Ovary (tissue), 9 donors: ENCODE data around the gene HOXC12. TPM values are rescaled to one million over a fixed set of nuclear protein-coding genes. Genes with fewer than 3 reads are reported as not detected.

Experiments used
- DNase-seq, 5 donors: peaks; one replicate each; pipeline ENCODE4 v3.0.0-alpha.2; 2019 to 2020
- H3K27ac ChIP-seq, 2 donors: fragments of 200-600 bp; one replicate each; pipeline versions ENCODE4 v1.5.1 to v1.8.0; 2019 to 2022
- H3K27me3 ChIP-seq: fragments of 200-600 bp; one replicate; pipeline ENCODE4 v1.8.0; 2022
- H3K36me3 ChIP-seq: fragments of 200-600 bp; sonication (generic); one replicate; pipeline ENCODE4 v1.5.1; 2019
- H3K4me1 ChIP-seq: one replicate; pipeline ENCODE4 v1.8.1; 2013; ENCODE audit warnings: mild to moderate bottlenecking, moderate library complexity; ENCODE audit not compliant: insufficient read depth
- H3K4me3 ChIP-seq: fragments of 200-600 bp; sonication (generic); one replicate; pipeline ENCODE4 v1.5.1; 2017
- H3K9me3 ChIP-seq, 2 donors: fragments of 200-600 bp in 1 of 2; sonication (generic) in 1 of 2; one replicate each; pipeline versions ENCODE4 v1.5.1 to v1.8.1; 2013 to 2019; ENCODE audit warnings: mild to moderate bottlenecking in 1 of 2, moderate library complexity in 1 of 2
- EP300 ChIP-seq: sonication (generic); formaldehyde crosslinking; IDR thresholded peaks from one replicate; pipeline ENCODE4 v1.6.1; 2017; ENCODE audit warnings: antibody characterized with exemption
- POLR2A ChIP-seq: fragments of 450-650 bp; IDR thresholded peaks from one replicate; pipeline ENCODE4 v1.6.1; 2017; ENCODE audit warnings: antibody characterized with exemption, mild to moderate bottlenecking, moderate library complexity
- WGBS, 3 donors: extraction: QIAGEN DNeasy Blood & Tissue Kit in 1 of 3; methylation state at CpG; one replicate each; pipeline versions ENCODE4 v1.1.5 to v1.1.7; 2013 to 2017; 5-methylcytosine and 5-hydroxymethylcytosine counted together
- intact Hi-C, 4 donors: fragments of 100-400 bp; cut with DNase I; formaldehyde crosslinking; loops; one replicate each; pipeline versions ENCODE4 v1.11.0 to v1.15.1; 2022 to 2023
- polyA plus RNA-seq, 2 donors: library from polyadenylated mRNA; stranded (reverse); fragments of 200-250 nt in 1 of 2; fragments of 350-450 nt in 1 of 2; fragmentation: Illumina TruSeq in 1 of 2; extraction: RNeasy Lipid Tissue Mini Kit (QIAGEN cat#74804) in 1 of 2; gene quantifications; one replicate each; pipeline ENCODE4 v1.2.3, GENCODE V29; 2013 to 2014
- total RNA-seq, 7 donors: library from RNA; depleted of rRNA in 2 of 7; stranded (reverse); fragments of >200 nt in 2 of 7; fragmentation: NEBNext Ultra II Directional in 3 of 7; extraction: Animal tissue kit (Norgen Biotek cat#: 25700) in 3 of 7; gene quantifications; one replicate each; pipeline versions ENCODE4 v1.1.0 to v1.2.4, GENCODE V29; 2016 to 2023
- TF ChIP-seq, protein P1 (sequence below), 3 donors: fragments of 450-650 bp in 2 of 3; fragments of 200-600 bp in 1 of 3; IDR thresholded peaks; one replicate each; pipeline versions ENCODE4 v1.5.1 to v1.8.0; 2016 to 2022; ENCODE audit warnings: antibody characterized with exemption in 3 of 3, mild to moderate bottlenecking in 1 of 3
- donor health status: DM: no; HTN: no; CAD: no; lungs with moderate emphysema.
- donor health status: DM: no; HTN: no; CAD: no.
- donor health status: Bipolar disorder and iron deficiency.
- donor health status: DM: yes; HTN: yes; CAD: no.
- donor health status: DM: no; HTN: no; CAD: no.
- donor health status: DM: yes; HTN: yes; CAD: no.

HOXC12 gene
- total and polyA plus RNA-seq, 9 donors, result not detected

DNA sequence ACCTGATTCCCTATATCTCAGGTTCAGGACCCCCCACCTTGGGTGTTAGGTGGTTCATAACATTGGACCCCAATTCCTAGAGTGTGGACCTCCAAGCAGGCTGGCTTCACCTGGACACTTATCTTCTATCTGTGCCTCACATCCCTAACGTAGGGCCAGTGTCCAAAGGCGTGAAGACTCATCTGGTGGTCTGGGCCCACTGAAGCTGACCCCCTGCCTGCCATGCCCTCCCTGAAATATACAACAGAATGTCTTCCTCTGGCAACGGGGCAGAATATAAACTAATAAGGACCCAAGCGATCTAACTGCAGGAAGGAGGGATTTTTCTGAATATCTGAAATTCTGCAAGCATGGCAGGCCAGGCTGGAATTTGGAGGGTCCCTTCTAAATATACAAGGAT is 10.5 kb upstream of the HOXC12 start:
- Histone ChIP-seq H3K4me1 (no peaks in the 10 kb centered on the region), H3K9me3 (no peaks in the 10 kb centered on the region), H3K4me3 (no peak overlapping the region), H3K27ac (no peak overlapping the region), H3K36me3 (no peaks in the 10 kb centered on the region), H3K27me3 (peaks cover 2% of the 10 kb centered on the region)
- no peak for TF ChIP-seq EP300
- intact Hi-C loops, result no loop called here
- 18 to 27% (median 25%) methylated on average over 4 of the region's 4 CpGs for WGBS, 3 donors
- no peak for DNase-seq

DNA sequence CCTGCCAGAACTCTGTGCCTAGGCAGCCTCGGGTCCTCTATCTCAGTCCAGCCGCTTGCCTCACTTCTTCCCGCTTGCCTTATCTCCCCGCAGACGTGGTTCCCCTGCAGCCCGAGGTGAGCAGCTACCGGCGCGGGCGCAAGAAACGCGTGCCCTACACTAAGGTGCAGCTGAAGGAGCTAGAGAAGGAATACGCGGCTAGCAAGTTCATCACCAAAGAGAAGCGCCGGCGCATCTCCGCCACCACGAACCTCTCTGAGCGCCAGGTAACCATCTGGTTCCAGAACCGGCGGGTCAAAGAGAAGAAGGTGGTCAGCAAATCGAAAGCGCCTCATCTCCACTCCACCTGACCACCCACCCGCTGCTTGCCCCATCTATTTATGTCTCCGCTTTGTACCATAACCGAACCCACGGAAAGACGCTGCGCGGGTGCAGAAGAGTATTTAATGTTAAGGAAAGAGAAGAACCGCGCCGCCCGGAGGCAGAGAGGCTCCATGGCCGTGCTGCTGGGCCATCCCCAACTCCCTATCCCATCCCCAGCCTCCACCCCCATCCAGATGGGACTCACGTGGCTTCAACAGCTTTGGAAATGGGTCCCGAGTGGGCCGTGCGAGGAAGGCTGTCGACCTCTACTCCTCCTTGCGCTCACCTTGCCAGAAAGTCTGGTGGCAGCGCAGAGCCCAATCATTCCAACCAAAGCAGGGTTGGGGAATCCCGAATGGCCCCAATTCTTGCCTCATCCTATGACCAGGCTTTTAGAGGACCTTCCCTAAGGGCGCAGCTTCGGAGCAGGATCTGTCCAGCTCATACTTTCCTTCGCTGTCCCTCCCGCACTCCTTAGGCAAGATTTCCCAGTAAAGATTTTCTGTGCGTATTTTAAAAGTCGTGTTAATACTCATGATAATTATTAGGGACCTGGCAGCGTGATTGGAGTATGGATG is 9.5 kb upstream of the HOXC12 start:
- Histone ChIP-seq H3K4me1 (no peaks in the 10 kb centered on the region), H3K4me3 (no peak overlapping the region), H3K27me3 (peaks cover 3% of the 10 kb centered on the region), H3K27ac (no peak overlapping the region), H3K36me3 (no peaks in the 10 kb centered on the region), H3K9me3 (no peaks in the 10 kb centered on the region)
- no peak for DNase-seq
- WGBS, 3 donors, result 5 to 12% (median 5%) methylated on average over 51 of the region's 51 CpGs
- TF ChIP-seq POLR2A, result no peak
- TF ChIP-seq, protein P1, sequence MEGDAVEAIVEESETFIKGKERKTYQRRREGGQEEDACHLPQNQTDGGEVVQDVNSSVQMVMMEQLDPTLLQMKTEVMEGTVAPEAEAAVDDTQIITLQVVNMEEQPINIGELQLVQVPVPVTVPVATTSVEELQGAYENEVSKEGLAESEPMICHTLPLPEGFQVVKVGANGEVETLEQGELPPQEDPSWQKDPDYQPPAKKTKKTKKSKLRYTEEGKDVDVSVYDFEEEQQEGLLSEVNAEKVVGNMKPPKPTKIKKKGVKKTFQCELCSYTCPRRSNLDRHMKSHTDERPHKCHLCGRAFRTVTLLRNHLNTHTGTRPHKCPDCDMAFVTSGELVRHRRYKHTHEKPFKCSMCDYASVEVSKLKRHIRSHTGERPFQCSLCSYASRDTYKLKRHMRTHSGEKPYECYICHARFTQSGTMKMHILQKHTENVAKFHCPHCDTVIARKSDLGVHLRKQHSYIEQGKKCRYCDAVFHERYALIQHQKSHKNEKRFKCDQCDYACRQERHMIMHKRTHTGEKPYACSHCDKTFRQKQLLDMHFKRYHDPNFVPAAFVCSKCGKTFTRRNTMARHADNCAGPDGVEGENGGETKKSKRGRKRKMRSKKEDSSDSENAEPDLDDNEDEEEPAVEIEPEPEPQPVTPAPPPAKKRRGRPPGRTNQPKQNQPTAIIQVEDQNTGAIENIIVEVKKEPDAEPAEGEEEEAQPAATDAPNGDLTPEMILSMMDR (IDR thresholded peaks at IDR 0.05), result no peak
- TF ChIP-seq EP300, result no peak
- intact Hi-C loops, result no loop called here

DNA sequence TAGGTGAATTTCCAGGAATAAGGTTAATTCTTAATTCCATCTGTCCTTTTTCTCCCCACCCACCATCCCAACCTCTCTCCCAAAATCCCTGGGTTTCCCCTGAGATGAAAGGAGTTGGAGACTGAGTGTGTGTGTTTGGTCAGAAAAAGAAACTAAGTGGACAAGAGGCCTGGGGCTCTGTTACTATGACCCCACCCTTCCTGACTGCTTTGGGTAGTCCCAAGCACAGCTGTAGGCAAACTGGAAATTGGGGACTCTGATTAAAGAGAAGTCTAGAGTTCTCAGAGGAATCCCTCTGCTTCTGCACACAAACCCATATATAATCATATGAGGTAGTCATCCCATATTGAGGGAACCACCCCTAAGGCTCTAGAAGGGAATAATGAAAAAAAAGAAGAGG is 7.0 kb upstream of the HOXC12 start:
- intact Hi-C loops, result no loop called here
- Histone ChIP-seq H3K27me3 (peaks cover 7% of the 10 kb centered on the region), H3K4me1 (peaks cover 4% of the 10 kb centered on the region), H3K27ac (no peak overlapping the region), H3K4me3 (no peak overlapping the region), H3K9me3 (no peaks in the 10 kb centered on the region), H3K36me3 (no peaks in the 10 kb centered on the region)
- no peak for DNase-seq
- TF ChIP-seq, protein P1 (IDR thresholded peaks at IDR 0.05), result no peak

DNA sequence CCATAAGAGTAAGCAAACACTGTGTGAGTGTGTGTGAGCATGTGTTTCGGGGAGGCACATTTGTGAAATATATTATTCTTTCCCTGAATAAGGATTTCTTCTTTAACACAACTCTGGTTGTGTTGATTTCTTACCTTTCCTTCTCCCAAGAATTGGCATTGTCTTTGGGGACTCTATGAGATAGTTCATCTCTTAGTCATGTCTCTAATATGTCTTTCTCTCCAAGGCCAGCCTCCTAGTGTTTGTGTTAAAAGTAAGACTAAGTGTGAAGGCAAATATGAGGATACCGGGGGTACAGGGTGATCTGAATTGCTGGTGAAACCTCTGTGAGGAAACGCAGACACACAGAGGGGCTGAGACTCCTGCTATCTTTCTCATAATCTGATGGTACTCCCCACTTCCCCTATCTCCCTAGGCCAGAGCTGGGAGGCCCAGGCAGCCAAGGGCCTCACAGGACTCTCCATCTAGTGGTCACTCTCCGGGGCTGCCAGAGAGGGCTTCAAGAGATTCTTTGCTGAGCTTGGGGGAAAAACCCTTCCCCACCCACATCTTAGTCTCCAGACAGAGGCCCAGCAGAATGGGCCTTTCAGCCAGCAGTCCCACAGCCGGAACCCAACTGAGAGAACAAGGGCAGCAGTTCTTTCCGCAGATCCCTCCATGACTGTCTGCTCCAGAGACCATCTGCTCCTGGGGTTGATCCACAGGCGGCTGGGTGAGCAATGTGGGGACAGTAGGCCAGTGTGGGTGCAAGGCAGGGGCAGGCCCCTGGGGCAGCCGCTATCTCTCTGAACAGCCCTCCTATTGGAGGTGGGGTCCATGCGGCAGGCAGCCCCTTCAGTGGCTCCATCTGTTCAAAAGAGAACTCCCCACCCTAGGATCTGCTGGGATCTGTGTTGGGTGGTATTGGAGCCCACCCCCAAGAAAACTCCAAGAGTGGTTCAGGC is 5.8 kb upstream of the HOXC12 start:
- 67 to 81% (median 75%) methylated on average over 8 to 9 of the region's 9 CpGs for WGBS, 3 donors
- H3K4me3 ChIP-seq, result no peak overlapping the region
- no peak for TF ChIP-seq EP300
- TF ChIP-seq, protein P1 (IDR thresholded peaks at IDR 0.05), result no peak
- no peak for TF ChIP-seq POLR2A
- no peaks in the 10 kb centered on the region for H3K36me3 ChIP-seq
- H3K9me3 ChIP-seq, result no peaks in the 10 kb centered on the region
- H3K4me1 ChIP-seq, result peaks cover 4% of the 10 kb centered on the region
- DNase-seq, result no peak
- no peak overlapping the region for H3K27ac ChIP-seq
- intact Hi-C loops, result no loop called here
- peaks cover 10% of the 10 kb centered on the region for H3K27me3 ChIP-seq
